Loucy (cell line): ENCODE measurements around the gene EIF4G3.

Source experiments
- H2AFZ ChIP-seq: fragments of 200-600 bp; sonication (generic); 2 replicates; pipeline ENCODE4 v1.6.0; 2016; ENCODE audit warnings: antibody characterized with exemption, mild to moderate bottlenecking, low read length, moderate library complexity
- H3F3A ChIP-seq: fragments of 200-600 bp; 2 replicates; pipeline ENCODE4 v1.6.0; 2016; ENCODE audit warnings: antibody characterized with exemption, low read depth, mild to moderate bottlenecking
- H3K27me3 ChIP-seq: fragments of 200-600 bp; sonication (generic); 2 replicates; pipeline ENCODE4 v1.6.1; 2014; ENCODE audit warnings: low read length, mild to moderate bottlenecking; ENCODE audit not compliant: insufficient read depth, poor library complexity, severe bottlenecking
- H3K36me3 ChIP-seq: fragments of 200-600 bp; sonication (generic); 2 replicates; pipeline ENCODE4 v1.6.1; 2016; ENCODE audit warnings: low read length; ENCODE audit not compliant: insufficient read depth
- H3K4me1 ChIP-seq: fragments of 200-600 bp; sonication (generic); 2 replicates; pipeline ENCODE4 v1.5.1; 2014; ENCODE audit warnings: low read length, mild to moderate bottlenecking; ENCODE audit not compliant: insufficient read depth, poor library complexity, severe bottlenecking
- H3K4me2 ChIP-seq: fragments of 200-600 bp; sonication (generic); 2 replicates; pipeline ENCODE4 v1.6.0; 2014; ENCODE audit warnings: antibody characterized with exemption, low read length, low read depth, mild to moderate bottlenecking; ENCODE audit not compliant: poor library complexity, severe bottlenecking
- H3K4me3 ChIP-seq: fragments of 200-600 bp; sonication (generic); 2 replicates; pipeline ENCODE4 v1.5.1; 2014; ENCODE audit warnings: low read length, mild to moderate bottlenecking, mixed read lengths; ENCODE audit not compliant: poor library complexity, severe bottlenecking
- H3K79me2 ChIP-seq: fragments of 200-600 bp; sonication (generic); 2 replicates; pipeline ENCODE4 v1.6.1; 2014; ENCODE audit warnings: low read length; ENCODE audit not compliant: insufficient read depth
- H3K9ac ChIP-seq: fragments of 200-600 bp; sonication (generic); 2 replicates; pipeline ENCODE4 v1.6.0; 2014; ENCODE audit warnings: mild to moderate bottlenecking, low read depth, low read length, moderate library complexity; ENCODE audit not compliant: poor library complexity, severe bottlenecking
- H3K9me2 ChIP-seq: fragments of 200-600 bp; sonication (generic); replicated peaks from 2 replicates; pipeline ENCODE4 v1.6.1; 2016; ENCODE audit warnings: low read depth, low read length, mixed read lengths
- H3K9me3 ChIP-seq: fragments of 200-600 bp; sonication (generic); 2 replicates; pipeline ENCODE4 v1.6.1; 2014; ENCODE audit warnings: mild to moderate bottlenecking, antibody characterized with exemption, low read length, low read depth; ENCODE audit not compliant: insufficient read depth
- H4K20me1 ChIP-seq: fragments of 200-600 bp; sonication (generic); 2 replicates; pipeline ENCODE4 v1.6.0; 2014; ENCODE audit warnings: antibody characterized with exemption, low read length, mild to moderate bottlenecking; ENCODE audit not compliant: insufficient read depth, poor library complexity, severe bottlenecking
- EZH2phosphoT487 ChIP-seq: fragments of 200-600 bp; IDR thresholded peaks from 2 replicates; pipeline ENCODE4 v1.6.1; 2018; ENCODE audit warnings: antibody characterized with exemption, mild to moderate bottlenecking, moderate library complexity, borderline replicate concordance
- TF ChIP-seq, protein P1 (sequence below): fragments of 200-600 bp; sonication (generic); conservative IDR thresholded peaks from 2 replicates; pipeline ENCODE4 v1.5.1; 2014; ENCODE audit warnings: mild to moderate bottlenecking, antibody characterized with exemption, low read length

Gene EIF4G3

DNA sequence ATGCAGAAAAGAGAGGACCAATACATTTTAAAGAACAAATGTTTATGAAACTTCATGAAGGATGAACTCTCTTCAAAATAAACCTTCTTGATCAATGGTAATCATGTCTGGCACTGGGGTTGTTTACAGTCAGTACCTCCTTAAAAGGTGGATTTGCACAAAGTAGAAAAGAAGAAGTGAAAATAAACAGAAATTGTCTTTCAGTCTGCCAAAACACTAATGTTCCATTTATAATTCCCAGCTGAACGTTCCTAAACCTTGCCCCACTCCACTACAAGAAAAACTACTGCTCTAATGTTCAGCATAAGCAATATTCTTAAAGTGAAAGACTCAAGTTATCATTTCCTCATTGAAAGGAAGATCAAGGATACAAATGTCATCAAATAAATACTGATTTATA, 86.2 kb downstream of the EIF4G3 start:
- no peak for TF ChIP-seq EZH2phosphoT487
- TF ChIP-seq, protein P1, sequence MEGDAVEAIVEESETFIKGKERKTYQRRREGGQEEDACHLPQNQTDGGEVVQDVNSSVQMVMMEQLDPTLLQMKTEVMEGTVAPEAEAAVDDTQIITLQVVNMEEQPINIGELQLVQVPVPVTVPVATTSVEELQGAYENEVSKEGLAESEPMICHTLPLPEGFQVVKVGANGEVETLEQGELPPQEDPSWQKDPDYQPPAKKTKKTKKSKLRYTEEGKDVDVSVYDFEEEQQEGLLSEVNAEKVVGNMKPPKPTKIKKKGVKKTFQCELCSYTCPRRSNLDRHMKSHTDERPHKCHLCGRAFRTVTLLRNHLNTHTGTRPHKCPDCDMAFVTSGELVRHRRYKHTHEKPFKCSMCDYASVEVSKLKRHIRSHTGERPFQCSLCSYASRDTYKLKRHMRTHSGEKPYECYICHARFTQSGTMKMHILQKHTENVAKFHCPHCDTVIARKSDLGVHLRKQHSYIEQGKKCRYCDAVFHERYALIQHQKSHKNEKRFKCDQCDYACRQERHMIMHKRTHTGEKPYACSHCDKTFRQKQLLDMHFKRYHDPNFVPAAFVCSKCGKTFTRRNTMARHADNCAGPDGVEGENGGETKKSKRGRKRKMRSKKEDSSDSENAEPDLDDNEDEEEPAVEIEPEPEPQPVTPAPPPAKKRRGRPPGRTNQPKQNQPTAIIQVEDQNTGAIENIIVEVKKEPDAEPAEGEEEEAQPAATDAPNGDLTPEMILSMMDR: no peak
- Histone ChIP-seq H3K4me3 (no peak overlapping the region), H3K4me1 (no peaks in the 10 kb centered on the region), H3K9me3 (no peaks in the 10 kb centered on the region), H3K79me2 (no peaks in the 10 kb centered on the region), H3K9me2 (no peaks in the 10 kb centered on the region), H3K4me2 (no peak overlapping the region), H3K9ac (no peak overlapping the region), H3K27me3 (no peaks in the 10 kb centered on the region), H2AFZ (no peak overlapping the region), H4K20me1 (no peaks in the 10 kb centered on the region), H3F3A (no peaks in the 10 kb centered on the region), H3K36me3 (peaks cover 6% of the 10 kb centered on the region; the same call in 1 of the 2 replicates)

DNA sequence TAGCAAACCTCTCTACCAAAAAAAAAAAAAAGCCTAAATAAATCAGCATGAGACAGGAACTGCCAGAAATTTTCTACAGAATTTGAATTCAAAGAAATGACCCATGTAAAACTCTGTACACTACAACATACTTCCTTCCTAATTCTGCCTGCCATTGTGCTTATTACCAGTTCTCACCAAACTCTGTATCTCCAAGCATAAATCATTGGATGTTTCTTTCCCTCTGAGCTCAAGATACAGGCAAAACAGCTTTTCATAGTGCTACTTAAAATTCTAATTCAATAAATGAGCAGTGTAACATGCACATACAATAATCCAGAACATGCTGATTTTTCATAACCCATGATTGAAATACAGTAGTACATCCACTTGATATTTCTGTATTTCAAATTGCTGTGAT, 87.0 kb downstream of the EIF4G3 start:
- Histone ChIP-seq H3K36me3 (peaks cover 6% of the 10 kb centered on the region; the same call in 1 of the 2 replicates), H3K9me2 (no peaks in the 10 kb centered on the region), H3K27me3 (no peaks in the 10 kb centered on the region), H3K79me2 (no peaks in the 10 kb centered on the region), H3K9ac (no peak overlapping the region), H4K20me1 (no peaks in the 10 kb centered on the region), H2AFZ (no peak overlapping the region), H3F3A (no peaks in the 10 kb centered on the region), H3K9me3 (no peaks in the 10 kb centered on the region), H3K4me2 (no peak overlapping the region), H3K4me3 (no peak overlapping the region), H3K4me1 (no peaks in the 10 kb centered on the region)
- TF ChIP-seq, protein P1: no peak
- no peak for TF ChIP-seq EZH2phosphoT487

DNA sequence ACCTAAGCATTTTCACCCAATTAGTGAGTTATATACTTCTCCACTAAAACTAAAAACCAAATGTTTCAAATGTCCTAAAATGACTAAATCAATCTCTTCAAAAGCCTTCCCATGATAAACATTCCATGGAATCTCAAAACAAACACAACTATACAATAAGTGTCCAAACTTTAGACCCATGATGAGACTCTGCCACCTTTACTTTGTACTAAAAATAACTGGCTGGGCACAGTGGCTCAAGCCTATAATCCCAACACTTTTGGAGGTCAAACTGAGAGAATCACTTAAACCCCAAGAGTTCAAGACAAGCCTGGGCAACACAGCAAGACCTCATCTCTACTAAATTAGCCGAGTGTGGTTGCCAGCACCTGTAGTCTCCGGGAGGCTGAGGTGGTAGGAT, 87.4 kb downstream of the EIF4G3 start:
- Histone ChIP-seq H3K4me2 (no peak overlapping the region), H3K9ac (no peak overlapping the region), H4K20me1 (no peaks in the 10 kb centered on the region), H3K36me3 (peaks cover 6% of the 10 kb centered on the region; the same call in 1 of the 2 replicates), H3K4me3 (no peak overlapping the region), H3K27me3 (no peaks in the 10 kb centered on the region), H3K4me1 (no peaks in the 10 kb centered on the region), H3K9me3 (no peaks in the 10 kb centered on the region), H3K9me2 (no peaks in the 10 kb centered on the region), H3K79me2 (no peaks in the 10 kb centered on the region), H3F3A (no peaks in the 10 kb centered on the region), H2AFZ (no peak overlapping the region)
- TF ChIP-seq, protein P1: no peak
- TF ChIP-seq EZH2phosphoT487: no peak
